Mammary epithelial cell (primary cell): ENCODE measurements around the gene SLC29A3.

Experiments used
- CTCF ChIP-seq, 2 donors: IDR thresholded peaks in 1 of 2; conservative IDR thresholded peaks in 1 of 2; 2 replicates each; pipeline ENCODE4 v1.5.1; 2011 to 2012; ENCODE audit warnings: inconsistent platforms in 2 of 2, low read length in 2 of 2, mild to moderate bottlenecking in 2 of 2, control low read depth in 1 of 2, low read depth in 1 of 2; ENCODE audit not compliant: insufficient read depth in 1 of 2; ENCODE audit errors: extremely low read depth in 1 of 2
- EZH2 ChIP-seq: IDR thresholded peaks from 2 replicates; pipeline ENCODE4 v1.6.1; 2012; ENCODE audit warnings: low read length, inconsistent platforms, borderline replicate concordance

- TF ChIP-seq CTCF (conservative IDR thresholded peaks at IDR 0.05 in 1 of 2, IDR thresholded peaks at IDR 0.05 in 1 of 2; ENCODE audit: extremely low read depth in 1 of 2, insufficient read depth in 1 of 2, low read depth in 1 of 2, low read length in 2 of 2) (no peak), EZH2 (no peak)
These were observed 23.4 kb upstream of the SLC29A3 start for GRCh38 chr10:71295641-71296040.
